HG03575 (cell line): Measurements from ENCODE around the gene TMEM51.

Experiments
- ATAC-seq: cut with Tn5 transposase; IDR thresholded peaks from one replicate; pipeline ENCODE4 v1.9.1; 2021; ENCODE audit not compliant: unreplicated experiment, insufficient number of reproducible peaks, low FRiP score; ENCODE audit errors: extremely low read depth

Gene TMEM51

GRCh38 chr1:15251857-15252835, 98.6 kb downstream of the TMEM51 start:
- no peak for ATAC-seq

DNA sequence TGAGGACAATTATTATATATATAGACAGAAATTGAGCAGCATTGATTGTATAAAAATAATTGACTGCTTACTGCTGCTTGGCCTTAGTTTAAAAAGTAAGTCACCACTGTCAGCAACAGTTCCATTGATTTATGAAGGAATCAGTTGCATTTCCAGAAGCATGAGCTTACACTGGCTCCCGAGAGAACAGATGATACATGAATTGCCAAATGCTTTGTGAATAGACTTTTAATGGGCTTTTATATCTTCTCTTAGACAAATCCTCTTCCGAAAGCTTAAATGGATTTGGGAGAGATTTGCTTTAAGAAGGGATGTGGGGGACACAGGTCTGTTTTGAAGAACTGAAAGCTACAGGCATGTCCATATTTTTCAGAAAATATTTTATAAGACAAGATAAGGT, 101.0 kb downstream of the TMEM51 start:
- no peak for ATAC-seq

DNA sequence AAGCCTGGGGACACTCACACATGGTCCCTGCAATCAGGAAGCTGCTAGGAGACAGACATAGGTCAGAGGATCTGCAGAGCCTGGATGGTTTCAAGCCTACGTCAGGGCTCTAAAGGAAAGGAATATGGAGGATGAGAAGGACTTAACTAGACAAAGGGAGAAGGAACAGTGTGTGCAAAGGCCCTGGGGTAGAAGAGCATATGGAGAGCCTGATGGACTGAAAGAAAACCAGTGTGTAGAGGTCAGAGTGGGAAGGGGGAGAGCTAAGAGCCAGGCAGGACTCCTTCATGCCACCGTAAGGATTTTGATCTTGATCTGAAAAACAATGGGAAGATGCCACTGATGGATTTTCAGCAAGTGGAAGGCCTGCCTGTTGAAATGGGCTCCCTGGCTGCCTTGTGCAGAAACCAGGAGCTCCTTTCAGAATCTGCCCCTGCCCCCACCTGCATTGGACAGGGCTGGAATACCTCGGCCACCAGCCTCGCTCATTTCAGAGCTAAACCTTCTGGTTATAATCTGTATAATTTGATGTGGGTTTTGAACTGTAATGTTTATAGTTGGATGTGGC, 102.1 kb downstream of the TMEM51 start:
- ATAC-seq: no peak

- ATAC-seq: no peak
Observed at GRCh38 chr1:15256584-15256983, 103.0 kb downstream of the TMEM51 start.

GRCh38 chr1:15257309-15257708, 103.8 kb downstream of the TMEM51 start:
- ATAC-seq: no peak

DNA sequence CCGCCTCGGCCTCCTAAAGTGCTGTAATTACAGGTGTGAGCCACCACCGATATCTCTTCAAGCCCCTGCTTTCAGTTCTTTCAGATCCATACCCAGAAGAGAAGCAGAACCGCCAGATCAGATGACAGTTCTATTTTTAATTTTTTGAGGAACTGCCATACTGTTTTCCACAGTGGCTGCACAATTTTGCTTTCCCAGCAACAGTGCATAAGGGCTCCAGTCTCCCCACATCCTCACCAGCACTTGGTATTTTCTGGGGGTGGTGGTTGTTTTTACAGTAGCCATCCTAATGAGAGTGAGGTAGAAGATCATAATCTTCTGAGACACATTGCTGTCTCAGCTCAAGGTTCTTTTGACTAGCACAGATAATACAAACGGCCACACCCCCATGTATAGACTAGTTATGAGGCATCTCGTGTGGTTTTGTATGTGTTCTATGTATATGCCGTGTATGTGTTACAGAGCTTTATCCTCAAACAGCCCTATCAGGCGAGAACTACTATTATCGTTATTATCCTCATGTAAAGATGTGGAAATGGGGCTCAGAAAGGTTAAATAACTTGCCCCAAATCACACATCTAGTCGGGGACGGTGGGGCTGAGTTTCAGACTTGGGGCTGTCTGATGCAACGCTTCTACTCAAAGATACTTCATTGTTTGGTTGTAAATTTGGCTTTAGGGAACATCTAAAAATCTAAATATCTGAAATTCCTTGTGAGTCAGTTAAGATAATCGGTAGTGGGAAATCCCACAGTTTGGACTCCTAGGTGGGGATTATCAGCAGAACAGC, 105.5 kb downstream of the TMEM51 start:
- no peak for ATAC-seq

GRCh38 chr1:15259622-15260007, 106.1 kb downstream of the TMEM51 start:
- ATAC-seq: no peak

DNA sequence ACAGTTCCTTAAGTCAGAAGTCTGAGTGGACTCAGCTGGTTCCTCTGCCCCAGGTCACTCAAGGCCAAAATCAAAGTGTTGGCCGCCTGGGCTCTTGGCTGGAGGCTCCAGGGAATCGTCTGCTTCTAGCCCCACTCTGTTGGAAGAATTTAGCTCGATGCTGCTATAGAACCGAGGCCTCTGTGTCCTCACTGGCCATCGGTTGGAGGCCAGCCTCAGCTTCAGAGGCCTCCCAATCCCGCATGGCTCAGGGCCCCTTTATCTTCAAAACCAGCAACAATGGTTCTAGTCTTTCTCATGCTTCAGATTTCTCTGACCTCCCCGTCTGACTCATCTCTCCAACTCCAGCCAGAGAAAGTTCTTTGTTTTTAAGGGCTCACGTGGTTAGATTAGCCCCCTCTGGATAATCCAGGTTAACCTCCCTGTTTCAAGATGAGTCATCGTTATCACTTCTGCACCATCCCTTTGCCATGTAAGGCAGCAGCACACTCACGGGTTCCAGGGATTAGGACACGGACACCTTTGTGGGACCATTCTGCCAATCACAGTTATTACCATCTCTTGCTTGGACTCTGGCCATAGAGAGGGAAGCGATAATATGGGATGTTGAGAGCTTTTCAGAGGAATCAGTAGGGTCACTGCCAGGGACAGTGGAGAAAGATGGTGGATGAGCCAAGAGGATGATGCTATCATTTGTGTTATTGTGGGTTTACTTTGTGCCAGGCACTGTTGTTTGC, 107.0 kb downstream of the TMEM51 start:
- no peak for ATAC-seq

GRCh38 chr1:15261155-15262002, 107.8 kb downstream of the TMEM51 start:
- ATAC-seq: no peak

GRCh38 chr1:15262003-15262377, 108.4 kb downstream of the TMEM51 start:
- no peak for ATAC-seq

DNA sequence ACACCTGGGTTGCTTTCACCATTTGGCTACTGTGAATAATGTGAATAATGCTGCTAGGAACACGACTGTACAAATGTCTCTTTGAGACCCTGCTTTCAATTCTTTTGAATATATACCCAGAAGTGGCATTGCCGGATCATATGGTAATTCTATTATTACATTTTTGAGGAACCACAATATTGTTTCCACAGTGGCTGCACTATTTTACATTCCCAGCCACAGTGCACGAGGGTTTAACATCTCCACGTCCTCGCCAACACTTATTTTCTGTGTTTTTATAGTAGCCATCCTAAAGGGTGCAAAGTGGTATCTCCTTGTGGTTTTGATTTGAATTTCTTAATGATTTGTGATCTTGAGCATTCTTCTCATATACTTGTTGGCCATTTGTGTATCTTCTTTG, 109.2 kb downstream of the TMEM51 start:
- ATAC-seq: no peak

- ATAC-seq: no peak
Observed at GRCh38 chr1:15264769-15265168, 111.2 kb downstream of the TMEM51 start.
